Aorta (tissue), 5 donors: Measurements from ENCODE around the gene TMSB10. TPM values are rescaled to one million over a fixed set of nuclear protein-coding genes. Genes with fewer than 3 reads are reported as not detected.
A peak's percentile ranks its signal among the peaks of the same experiment; 100 is the strongest.

Experiments
- ATAC-seq: fragments of 200-7000 bp; cut with Tn5 transposase; one replicate; pipeline ENCODE4 v1.9.1; 2022; ENCODE audit warnings: moderate library complexity; ENCODE audit not compliant: low FRiP score
- DNase-seq, 2 donors: peaks; one replicate each; pipeline ENCODE4 v3.0.0-alpha.2; 2020
- H3K27ac ChIP-seq, 2 donors: one replicate each; pipeline ENCODE4 v1.5.1; 2013; ENCODE audit warnings: low read length in 2 of 2, mild to moderate bottlenecking in 2 of 2, moderate library complexity in 2 of 2, control low read depth in 1 of 2, inconsistent platforms in 1 of 2, low read depth in 1 of 2
- H3K27me3 ChIP-seq, 2 donors: one replicate each; pipeline ENCODE4 v1.6.1; 2013; ENCODE audit warnings: control low read depth in 1 of 2, low read length in 1 of 2, mild to moderate bottlenecking in 1 of 2, moderate library complexity in 1 of 2; ENCODE audit not compliant: insufficient read depth in 2 of 2, control insufficient read depth in 1 of 2
- H3K36me3 ChIP-seq, 2 donors: one replicate each; pipeline ENCODE4 v1.6.1; 2013; ENCODE audit warnings: control low read depth in 1 of 2, low read length in 1 of 2, mild to moderate bottlenecking in 1 of 2; ENCODE audit not compliant: insufficient read depth in 2 of 2, control insufficient read depth in 1 of 2
- H3K4me1 ChIP-seq, 2 donors: one replicate each; pipeline ENCODE4 v1.6.1; 2013; ENCODE audit warnings: low read length in 2 of 2, control low read depth in 1 of 2, mild to moderate bottlenecking in 1 of 2, moderate library complexity in 1 of 2; ENCODE audit not compliant: insufficient read depth in 2 of 2, control insufficient read depth in 1 of 2
- H3K4me3 ChIP-seq, 2 donors: one replicate each; pipeline ENCODE4 v1.5.1; 2013; ENCODE audit warnings: low read length in 2 of 2, control low read depth in 1 of 2, mild to moderate bottlenecking in 1 of 2
- H3K9me3 ChIP-seq: one replicate; pipeline ENCODE4 v1.6.1; 2013; ENCODE audit warnings: mild to moderate bottlenecking, low read length; ENCODE audit not compliant: control insufficient read depth
- WGBS, 2 donors: extraction: QIAGEN DNeasy Blood & Tissue Kit; methylation state at CpG; one replicate each; pipeline ENCODE4 v1.1.7; 2013; 5-methylcytosine and 5-hydroxymethylcytosine counted together
- intact Hi-C, 2 donors: fragments of 100-400 bp; cut with DNase I; formaldehyde crosslinking; loops; one replicate each; pipeline versions ENCODE4 v1.14.2 to v1.15.0; 2022
- polyA plus RNA-seq, 2 donors: library from polyadenylated mRNA; stranded (reverse); fragments of 200-250 nt; gene quantifications; one replicate each; pipeline ENCODE4 v1.2.3, GENCODE V29; 2013
- total RNA-seq, 2 donors: library from RNA; stranded (reverse); fragmentation: NEBNext Ultra II Directional; extraction: Animal tissue kit (Norgen Biotek cat#: 25700); gene quantifications; one replicate each; pipeline ENCODE4 v1.2.1, GENCODE V29; 2021
- donor health status: healthy with polysubstance abuse.
- donor health status: Bipolar disorder and iron deficiency.
- donor health status: DM: no; HTN: no; CAD: no.
- donor health status: DM: no; HTN: no; CAD: no.
- donor health status: DM: yes; HTN: yes; CAD: no.

Gene TMSB10
- total and polyA plus RNA-seq, 4 donors: 876 to 2,217 (median 1,272) TPM

GRCh38 chr2:84876369-84876768 lies 29.1 kb upstream of the TMSB10 start:
- WGBS, 2 donors: 84 to 89% methylated on average over 3 of the region's 3 CpGs

GRCh38 chr2:84878459-84878858 lies 27.0 kb upstream of the TMSB10 start:
- Histone ChIP-seq H3K4me1 (peaks cover 0 to 6% of the 10 kb centered on the region in 2 donors), H3K9me3 (no peaks in the 10 kb centered on the region), H3K36me3 (no peaks in the 10 kb centered on the region), H3K4me3 (no peak overlapping the region), H3K27me3 (no peaks in the 10 kb centered on the region), H3K27ac (no peak overlapping the region)
- intact Hi-C loops: no loop called here
- ATAC-seq (no peak), DNase-seq (no peak)
- 72 to 86% methylated on average over 1 of the region's 1 CpG for WGBS, 2 donors

More at GRCh38 chr2:84876369-84876768, 29.1 kb upstream of the TMSB10 start:
- ATAC-seq (no peak), DNase-seq (no peak)
- no peak overlapping the region for H3K4me3 ChIP-seq
- no peaks in the 10 kb centered on the region for H3K27me3 ChIP-seq
- intact Hi-C loops: no loop called here
- H3K27ac ChIP-seq: no peak overlapping the region
- H3K4me1 ChIP-seq: peaks cover 0 to under 1% of the 10 kb centered on the region in 2 donors
- no peaks in the 10 kb centered on the region for H3K36me3 ChIP-seq
- no peaks in the 10 kb centered on the region for H3K9me3 ChIP-seq

GRCh38 chr2:84878896-84879583 lies 26.4 kb upstream of the TMSB10 start:
- Histone ChIP-seq H3K4me3 (no peak overlapping the region), H3K36me3 (no peaks in the 10 kb centered on the region), H3K4me1 (peaks cover 0 to 6% of the 10 kb centered on the region in 2 donors), H3K27me3 (no peaks in the 10 kb centered on the region), H3K27ac (no peak overlapping the region), H3K9me3 (no peaks in the 10 kb centered on the region)
- intact Hi-C loops: no loop called here
- DNase-seq (no peak), ATAC-seq (no peak)
- WGBS, 2 donors: 73 to 74% methylated on average over 7 of the region's 7 CpGs

GRCh38 chr2:84879584-84880394 lies 25.7 kb upstream of the TMSB10 start:
- 8 to 9% methylated on average over 45 of the region's 45 CpGs for WGBS, 2 donors
- Histone ChIP-seq H3K27ac (no peak overlapping the region), H3K36me3 (no peaks in the 10 kb centered on the region), H3K4me3 (no peak overlapping the region), H3K9me3 (no peaks in the 10 kb centered on the region), H3K4me1 (peaks cover 0 to 6% of the 10 kb centered on the region in 2 donors), H3K27me3 (no peaks in the 10 kb centered on the region)
- DNase-seq: peak in 1 of 2 donors; percentile 78
- intact Hi-C loops: loop anchor here (5.0 kb wide), 1 partner anchor 382 kb away; no protein-coding TSS in a partner anchor
- ATAC-seq: no peak

GRCh38 chr2:84880395-84880644 lies 25.1 kb upstream of the TMSB10 start:
- Histone ChIP-seq H3K27ac (no peak overlapping the region), H3K36me3 (no peaks in the 10 kb centered on the region), H3K4me3 (no peak overlapping the region), H3K9me3 (no peaks in the 10 kb centered on the region), H3K27me3 (no peaks in the 10 kb centered on the region), H3K4me1 (peaks cover 0 to 6% of the 10 kb centered on the region in 2 donors)
- WGBS, 2 donors: 1% methylated on average over 8 of the region's 8 CpGs
- intact Hi-C loops: loop anchor here (5.0 kb wide), 1 partner anchor 383 kb away; no protein-coding TSS in a partner anchor
- DNase-seq (no peak), ATAC-seq (no peak)

- H3K4me3 ChIP-seq: peak within 1 kb of the TSS; percentile 47 to 52
- no peaks in the 10 kb centered on the region for H3K9me3 ChIP-seq
- intact Hi-C loops: loop anchor here (5.0 kb wide), 1 partner anchor 384 kb away; no protein-coding TSS in a partner anchor
- H3K27ac ChIP-seq: no peak within 1 kb of the TSS
- peak; percentile 60 to 80 for DNase-seq
- WGBS, 2 donors: 1% methylated on average over 72 to 77 of the region's 77 CpGs
- no peaks in the 10 kb centered on the region for H3K36me3 ChIP-seq
- peaks cover 0 to 6% of the 10 kb centered on the region in 2 donors for H3K4me1 ChIP-seq
- peak; percentile 13 for ATAC-seq
- no peaks in the 10 kb centered on the region for H3K27me3 ChIP-seq
Observed at GRCh38 chr2:84880645-84881521, 24.6 kb upstream of the TMSB10 start, which contains the start of gene TRABD2A. TRABD2A (minus strand) TSS chr2:84881084; CDS start chr2:84881039, 45 bp downstream.

- ATAC-seq (peak; percentile 72), DNase-seq (peak; percentile 85 to 90)
- WGBS, 2 donors: 1 to 2% methylated on average over 29 of the region's 29 CpGs
- H3K9me3 ChIP-seq: no peaks in the 10 kb centered on the region
- no peaks in the 10 kb centered on the region for H3K36me3 ChIP-seq
- H3K27me3 ChIP-seq: no peaks in the 10 kb centered on the region
- peak overlapping the region; percentile 47 to 52 for H3K4me3 ChIP-seq
- intact Hi-C loops: loop anchor here (5.0 kb wide), 1 partner anchor 384 kb away; no protein-coding TSS in a partner anchor
- H3K4me1 ChIP-seq: peaks cover 0 to 6% of the 10 kb centered on the region in 2 donors
- H3K27ac ChIP-seq: no peak overlapping the region
Observed at GRCh38 chr2:84881581-84882413, 23.7 kb upstream of the TMSB10 start.

- Histone ChIP-seq H3K9me3 (no peaks in the 10 kb centered on the region), H3K4me3 (no peak overlapping the region), H3K27ac (no peak overlapping the region), H3K4me1 (peaks cover 0 to 6% of the 10 kb centered on the region in 2 donors), H3K27me3 (no peaks in the 10 kb centered on the region), H3K36me3 (no peaks in the 10 kb centered on the region)
- DNase-seq (no peak), ATAC-seq (no peak)
- intact Hi-C loops: loop anchor here (5.0 kb wide), 1 partner anchor 385 kb away; no protein-coding TSS in a partner anchor
- WGBS, 2 donors: 58 to 60% methylated on average over 3 of the region's 3 CpGs
Observed at GRCh38 chr2:84882414-84882738, 23.1 kb upstream of the TMSB10 start.
